ENCODE results near the gene ACOT11.

GRCh38 chr1:54571326-54571725, 23.3 kb downstream of the ACOT11 start:
- TF ChIP-seq CTCF (IDR thresholded peaks at IDR 0.05) (no peak), REST (IDR thresholded peaks at IDR 0.05; ENCODE audit: insufficient read depth in 1 of 2, low read depth in 2 of 2, low read length in 1 of 2) (no peak)
